Endometrial microvascular endothelial cells (primary cell): ENCODE data around the gene RRBP1. TPM values are rescaled to one million over a fixed set of nuclear protein-coding genes. Genes with fewer than 3 reads are reported as not detected.

ENCODE experiments used
- in situ Hi-C: cut with HindIII; loops from 2 replicates; pipeline ENCODE4 v1.10.0; 2017; ENCODE audit warnings: low sequenced_read_pairs, low pct_unique_long_range_greater_than_20kb; ENCODE audit errors: inconsistent ontology term
- total RNA-seq: library from RNA; depleted of rRNA; stranded (reverse); fragments of >200 nt; gene quantifications from one replicate; pipeline ENCODE4 v1.2.3, GENCODE V29; 2015; ENCODE audit errors: inconsistent ontology term

RRBP1 gene
- total RNA-seq, 1 donor from 2014 or later: 78.3 TPM

DNA sequence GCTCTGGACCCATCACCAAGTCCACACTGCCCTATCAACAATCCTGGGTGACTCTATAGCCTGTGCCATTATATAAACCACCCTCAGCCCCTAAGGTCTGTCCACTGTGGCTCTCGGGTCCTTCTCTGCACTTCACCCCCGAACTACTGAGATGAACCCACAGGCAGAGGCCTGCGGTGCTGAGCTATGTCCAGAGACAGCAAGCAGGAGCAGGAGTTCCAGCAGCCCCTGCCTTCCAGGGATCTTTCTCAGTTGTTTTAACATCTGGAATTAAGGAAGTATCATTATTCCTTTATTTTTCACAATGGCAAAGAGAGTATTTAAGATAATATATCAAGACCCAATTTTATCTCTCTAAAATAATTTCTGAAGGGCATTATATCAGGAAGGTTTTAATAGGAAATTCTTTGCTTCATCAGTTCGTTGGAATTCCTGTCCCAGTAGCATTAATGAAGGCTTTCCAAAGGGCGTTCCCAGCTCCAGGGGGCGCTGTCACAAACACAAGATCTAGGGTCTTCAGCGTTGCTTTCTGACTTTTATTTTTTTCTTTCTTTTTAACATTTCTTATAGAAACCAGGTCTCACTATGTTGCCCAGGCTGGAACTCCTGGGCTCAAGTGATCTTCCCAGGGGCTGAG lies 27.3 kb downstream of the RRBP1 start:
- in situ Hi-C loops: no loop called here

- in situ Hi-C loops: no loop called here
Measured at GRCh38 chr20:17653835-17654648, 28.0 kb downstream of the RRBP1 start.

DNA sequence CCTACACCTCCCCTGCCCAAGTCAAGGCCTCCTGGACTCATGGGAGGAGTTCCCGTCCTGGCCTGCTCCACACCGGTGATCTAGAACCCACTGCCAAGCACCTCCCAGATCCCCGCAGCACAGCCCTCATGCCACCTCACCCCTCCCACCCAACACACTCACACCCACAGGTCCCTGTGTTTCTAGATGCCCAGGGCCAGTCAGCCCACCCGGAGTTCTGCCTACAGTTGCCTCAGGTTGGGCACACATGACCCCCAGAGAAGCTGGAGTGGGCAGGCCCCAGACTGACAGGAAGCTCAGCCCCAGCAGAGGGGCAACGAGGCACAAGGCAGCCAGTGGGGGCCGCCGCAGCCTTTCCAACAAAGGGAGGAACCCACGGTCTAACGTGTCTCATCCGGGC lies 29.6 kb downstream of the RRBP1 start:
- in situ Hi-C loops: no loop called here

DNA sequence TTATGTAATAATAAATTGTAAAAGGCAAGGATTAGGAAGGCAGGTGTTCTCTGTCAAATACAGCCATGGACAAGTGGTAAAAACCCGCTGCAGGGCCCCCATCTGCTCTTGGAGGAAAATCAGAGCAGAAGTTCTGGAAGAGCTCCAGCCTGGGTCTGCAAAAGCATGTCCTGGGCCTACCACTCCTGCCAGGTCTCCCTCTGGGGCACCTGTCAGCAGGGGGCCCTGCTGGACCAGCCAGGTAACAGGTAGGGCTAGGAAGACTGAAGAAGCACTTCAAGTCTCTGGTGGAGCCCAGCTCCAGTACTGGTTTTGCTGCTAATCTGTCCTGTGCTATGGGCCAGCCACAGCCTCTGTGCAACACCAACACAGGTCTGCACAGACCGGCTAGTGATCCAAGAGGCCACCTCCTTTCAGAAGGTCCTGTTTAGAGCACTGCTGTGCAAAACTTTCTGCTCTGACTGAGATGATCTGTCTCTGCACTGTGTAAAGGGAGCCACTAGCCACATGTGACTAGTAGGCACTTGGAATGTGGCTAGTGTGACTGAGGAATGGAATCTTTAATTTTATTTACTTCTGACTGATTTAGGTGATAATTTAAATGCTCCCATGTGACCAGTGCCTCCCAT lies 30.2 kb downstream of the RRBP1 start:
- in situ Hi-C loops: no loop called here

GRCh38 chr20:17651129-17651759 lies 30.8 kb downstream of the RRBP1 start:
- in situ Hi-C loops: no loop called here

- in situ Hi-C loops: no loop called here
Measured at GRCh38 chr20:17650301-17651128, 31.5 kb downstream of the RRBP1 start.

GRCh38 chr20:17648791-17649730 lies 33.0 kb downstream of the RRBP1 start:
- in situ Hi-C loops: no loop called here

DNA sequence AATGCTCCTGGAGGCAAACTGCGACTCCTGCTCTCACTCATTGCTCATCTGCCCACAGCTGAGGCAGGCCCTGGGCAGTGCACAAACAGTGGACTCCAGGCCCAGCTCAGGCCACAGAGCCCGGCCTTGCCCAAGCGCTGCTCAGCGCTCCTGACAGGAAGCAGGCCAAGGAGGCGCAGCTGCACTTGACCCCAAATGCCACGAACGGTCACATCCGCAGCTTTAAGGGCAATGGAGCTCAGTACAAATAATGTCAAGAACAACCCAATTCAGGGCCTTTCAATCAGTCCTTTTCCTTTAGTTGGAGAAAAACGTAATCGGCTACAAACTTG lies 33.8 kb downstream of the RRBP1 start:
- in situ Hi-C loops: no loop called here

DNA sequence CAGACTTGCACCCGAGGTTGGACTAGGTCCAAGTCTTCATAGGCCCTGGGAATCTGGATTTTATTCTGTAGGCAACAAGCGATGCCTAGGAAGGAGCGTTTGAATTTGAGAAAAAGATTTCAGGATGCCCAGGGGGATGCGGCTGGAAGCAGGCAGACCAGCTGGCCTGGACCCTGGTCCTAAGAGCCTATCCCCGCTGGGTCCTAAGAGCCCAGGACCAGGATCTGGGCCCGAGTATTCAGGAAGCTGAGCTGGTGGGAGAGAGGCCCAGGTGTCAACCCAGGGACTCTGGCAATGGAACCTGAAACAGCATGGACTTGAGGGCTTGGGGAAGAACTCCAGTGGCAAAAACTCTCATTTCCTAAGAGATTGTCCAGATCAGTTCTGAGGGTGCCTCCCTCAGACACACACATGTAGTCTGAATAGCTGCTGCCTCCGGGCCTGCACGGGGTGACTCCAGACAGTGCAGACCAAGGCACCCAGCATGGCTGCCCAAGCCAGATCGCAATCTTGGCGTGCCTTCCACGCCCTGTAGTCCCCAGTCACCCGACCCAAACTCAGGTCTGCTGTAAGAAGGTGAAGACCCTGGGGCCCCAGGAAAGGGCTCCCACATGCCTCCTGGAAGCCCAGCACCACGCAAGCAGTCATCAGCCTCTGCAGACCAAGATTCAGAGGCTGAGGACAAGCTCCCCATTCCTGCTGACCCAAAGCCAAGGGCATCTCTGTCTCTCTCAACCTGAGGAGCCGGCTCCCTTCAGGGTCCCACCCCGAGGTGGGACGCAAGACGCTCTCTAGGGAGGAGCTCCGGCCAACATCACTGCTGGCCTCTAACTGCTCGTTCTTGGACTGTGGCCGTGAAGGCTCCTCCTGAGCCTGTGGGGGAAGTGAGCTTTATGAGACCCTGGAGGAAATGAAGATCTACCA lies 34.4 kb downstream of the RRBP1 start:
- in situ Hi-C loops: no loop called here

DNA sequence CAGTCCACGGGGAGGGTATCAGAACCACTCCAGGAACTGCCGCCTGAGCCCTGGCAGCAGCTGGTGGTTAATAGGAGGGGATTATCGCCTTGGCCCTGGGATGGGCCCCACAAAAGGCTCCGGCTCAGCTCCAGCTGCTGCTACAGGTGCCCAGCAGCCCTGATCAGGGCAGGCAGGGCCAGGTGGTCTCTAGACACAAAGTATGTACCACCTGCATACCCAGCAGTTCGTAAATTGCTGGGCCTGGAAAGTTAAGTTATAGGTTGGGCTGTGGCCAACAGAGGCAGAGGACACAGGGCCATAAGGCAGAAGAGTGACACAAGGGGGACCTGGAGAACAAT lies 35.1 kb downstream of the RRBP1 start:
- in situ Hi-C loops: no loop called here

DNA sequence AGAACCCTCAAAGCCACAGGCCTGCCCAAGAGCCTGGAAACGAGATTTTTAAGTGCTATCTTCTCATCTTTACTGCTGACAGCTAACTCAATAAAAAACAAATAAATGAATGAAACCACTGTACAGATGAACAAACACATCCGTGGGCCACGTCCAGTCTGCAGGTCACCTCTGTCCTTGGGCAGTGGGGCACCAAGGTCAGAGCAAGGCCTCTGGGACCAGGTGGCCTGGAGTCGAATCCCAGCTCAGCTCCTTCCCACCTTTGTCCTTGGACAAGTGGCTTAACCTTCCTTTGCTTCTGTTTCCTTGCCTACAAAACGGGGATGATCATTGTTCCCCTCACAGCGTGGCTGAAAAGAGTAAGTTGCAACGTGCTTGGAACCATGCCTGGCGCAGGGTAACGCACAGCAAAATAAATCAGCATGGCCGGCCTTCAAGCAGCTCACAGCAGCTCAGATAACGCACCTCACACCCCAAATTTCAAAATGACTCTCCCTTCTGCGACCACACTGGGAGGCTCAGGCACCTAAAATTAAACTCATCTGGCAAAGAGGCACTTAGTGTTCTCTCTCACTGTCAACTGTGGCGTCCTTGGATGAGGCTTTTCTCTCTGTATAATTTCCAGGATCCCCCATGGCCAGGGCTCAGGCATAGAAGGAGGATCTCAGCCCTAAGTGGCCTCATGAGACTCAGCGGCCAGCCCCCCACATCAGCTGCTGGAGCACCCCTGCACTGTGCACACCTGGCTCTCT lies 35.7 kb downstream of the RRBP1 start:
- in situ Hi-C loops: no loop called here

DNA sequence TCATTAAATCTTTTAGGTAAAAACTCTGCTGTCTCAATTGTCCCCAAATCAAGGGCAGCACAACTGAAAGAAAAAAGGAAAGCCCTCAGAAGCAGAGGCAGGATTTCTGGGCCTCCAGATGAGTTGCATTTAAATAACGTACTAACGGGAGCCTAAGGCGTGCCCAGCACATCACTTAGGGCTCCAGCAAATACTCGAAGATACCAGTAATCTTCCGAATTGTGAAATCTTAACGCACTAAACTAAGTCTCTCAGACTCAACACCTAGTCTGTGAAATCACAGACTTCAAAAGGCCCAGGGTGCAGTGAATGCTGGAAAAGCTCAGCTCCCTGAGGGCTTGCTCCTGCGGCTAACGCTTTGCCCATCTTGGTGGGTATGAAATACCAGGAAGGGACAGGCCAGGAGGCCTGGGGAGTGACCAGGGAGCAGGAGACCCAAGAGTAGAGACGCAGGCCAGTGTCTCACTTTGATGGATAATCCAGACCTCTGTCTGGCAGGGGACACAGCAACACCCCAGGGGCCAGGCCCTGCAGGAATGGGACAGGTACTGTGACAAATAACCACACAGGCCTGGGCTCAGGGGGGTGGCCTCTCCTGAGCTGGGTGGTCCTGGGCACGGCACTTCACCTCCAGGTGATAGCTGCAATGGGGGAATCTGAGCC lies 36.4 kb downstream of the RRBP1 start:
- in situ Hi-C loops: no loop called here

DNA sequence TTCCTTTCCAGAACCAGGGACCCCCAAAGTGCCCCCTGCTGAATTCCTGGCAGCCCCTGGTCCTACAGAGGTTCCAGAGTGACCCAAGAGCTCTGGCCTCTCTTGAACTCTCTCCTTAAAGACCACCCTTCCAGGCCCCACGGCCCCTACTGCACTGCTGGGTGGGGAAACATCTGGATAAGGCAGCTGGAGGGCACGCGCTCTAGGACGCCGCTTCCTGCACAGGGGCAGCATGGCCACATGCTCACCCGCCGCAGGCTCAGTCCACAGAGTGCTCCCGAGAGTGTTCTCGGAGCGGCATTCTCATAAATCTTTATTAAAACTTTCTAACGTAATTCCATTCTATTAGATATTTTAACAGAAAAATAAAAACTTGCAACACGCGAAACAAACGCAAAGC lies 37.0 kb downstream of the RRBP1 start:
- in situ Hi-C loops: no loop called here

DNA sequence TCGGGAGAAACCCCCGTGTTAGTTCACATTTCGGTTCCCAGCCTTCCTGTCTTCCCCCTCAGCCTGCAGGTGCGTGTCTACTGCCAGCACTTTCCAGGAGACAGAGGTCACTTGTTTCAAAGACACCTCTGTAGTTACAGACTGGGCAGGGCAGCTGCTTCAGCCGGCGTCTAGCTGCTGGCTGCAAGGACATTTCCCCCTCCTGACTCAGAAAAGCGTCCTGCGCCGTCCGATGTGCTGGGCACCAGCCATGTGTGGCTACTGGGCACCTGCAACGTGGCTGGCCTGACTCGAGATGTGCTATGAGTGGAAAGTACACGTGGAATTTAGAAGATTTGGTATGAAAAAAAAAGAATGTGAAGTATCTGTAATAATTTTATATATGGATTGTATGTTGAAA lies 37.6 kb downstream of the RRBP1 start:
- in situ Hi-C loops: no loop called here

DNA sequence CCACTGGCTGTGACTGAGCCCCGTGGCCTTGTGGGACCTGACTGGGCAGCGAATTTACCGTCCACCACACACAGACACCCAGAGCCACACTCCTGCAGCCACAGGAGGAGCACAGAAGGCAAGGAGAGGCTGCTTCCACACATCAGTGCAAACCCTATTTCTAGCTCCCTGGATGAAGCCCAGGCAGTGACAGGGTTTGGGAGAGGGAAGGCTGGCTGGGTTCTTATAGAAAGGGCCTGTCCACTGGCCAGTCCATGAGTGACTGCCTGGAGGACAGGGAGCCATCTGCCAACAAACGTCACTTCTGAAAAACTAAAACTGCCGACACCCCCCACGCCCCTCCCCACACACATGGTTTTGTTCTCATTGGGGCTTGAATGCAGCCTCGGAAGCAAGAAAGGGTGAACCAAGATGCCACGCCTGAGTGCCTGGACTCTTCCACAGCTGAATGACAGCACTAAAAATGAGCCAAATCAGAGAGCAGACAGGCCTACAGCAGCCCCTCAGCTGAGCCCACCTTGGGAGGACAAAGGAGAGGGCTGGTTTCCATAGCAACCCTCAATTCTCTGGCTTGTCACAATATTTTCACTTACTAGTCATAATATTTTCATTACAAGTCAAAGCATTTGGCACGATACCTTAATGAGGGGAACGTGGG lies 38.4 kb downstream of the RRBP1 start:
- in situ Hi-C loops: no loop called here
